ENCODE data around the gene VAT1.
"Not testable (repeated sequence)": the region's sequence is repeated elsewhere in the genome, so short reads cannot be mapped to it uniquely, and the experiment has no call there.

Gene VAT1

DNA sequence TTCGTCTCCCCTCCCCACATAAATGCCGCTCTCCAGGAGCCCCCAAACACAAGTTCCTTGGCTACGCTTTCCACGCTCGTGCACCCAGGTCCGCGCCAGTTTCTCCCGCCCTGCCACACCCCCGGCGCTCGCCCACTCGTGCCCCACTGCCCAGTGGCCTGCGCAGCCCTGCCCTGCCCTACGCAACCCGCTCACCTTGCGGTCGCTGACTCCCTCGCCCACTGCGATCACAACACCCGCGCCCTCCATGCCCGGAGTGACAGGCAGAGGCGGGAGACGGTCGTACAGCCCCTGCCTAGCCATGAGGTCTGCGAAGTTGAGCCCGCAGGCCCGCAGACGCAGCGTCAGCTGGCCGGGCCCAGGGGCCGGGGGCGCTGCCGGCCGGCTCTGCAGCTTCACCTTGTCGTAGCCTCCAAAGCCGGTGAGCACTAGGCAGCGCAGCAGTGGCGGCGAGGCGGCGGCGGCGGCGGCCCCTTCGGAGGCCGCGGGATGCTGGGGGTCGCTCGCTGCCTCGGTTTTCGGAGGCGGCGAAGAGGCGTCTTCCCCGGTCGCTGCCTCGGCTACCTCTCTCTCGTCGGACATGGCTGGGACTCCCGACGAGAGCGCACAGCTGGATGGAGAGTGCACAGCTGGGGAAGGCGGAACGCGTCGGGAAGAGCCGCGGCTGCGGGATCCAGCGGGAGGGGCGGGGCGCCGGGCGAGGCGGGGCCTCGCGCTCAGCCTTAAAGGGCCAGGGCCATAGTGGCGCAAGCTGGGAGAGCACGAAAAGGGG is at the start of gene VAT1:
VAT1 (minus strand) TSS at position 645 of the 772 bp plus-strand sequence; CDS start at position 582, 63 bp downstream.
- Mint-ChIP-seq H3K36me3 (ENCODE audit: low read depth) (peaks cover 51% of the 10 kb centered on the region), H3K4me1 (ENCODE audit: low read depth) (peaks cover 48% of the 10 kb centered on the region), H3K9me3 (no peaks in the 10 kb centered on the region), H3K4me3 (peak within 1 kb of the TSS; percentile 98), H3K27ac (peak within 1 kb of the TSS; percentile 91), H3K27me3 (peaks cover 13% of the 10 kb centered on the region)
- intact Hi-C loops (cut with micrococcal nuclease), result loop anchor here (5.0 kb wide), 1 partner anchor 105 kb away; the partner anchor contains the start of gene BRCA1

DNA sequence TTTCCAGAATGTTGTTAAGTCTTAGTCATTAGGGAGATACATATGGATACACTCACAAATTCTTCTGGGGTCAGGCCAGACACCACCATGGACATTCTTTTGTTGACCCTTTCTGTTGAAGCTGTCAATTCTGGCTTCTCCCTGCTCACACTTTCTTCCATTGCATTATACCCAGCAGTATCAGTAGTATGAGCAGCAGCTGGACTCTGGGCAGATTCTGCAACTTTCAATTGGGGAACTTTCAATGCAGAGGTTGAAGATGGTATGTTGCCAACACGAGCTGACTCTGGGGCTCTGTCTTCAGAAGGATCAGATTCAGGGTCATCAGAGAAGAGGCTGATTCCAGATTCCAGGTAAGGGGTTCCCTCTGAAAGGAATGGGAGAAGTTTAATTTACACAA is 48.7 kb upstream of the VAT1 start:
- H3K27me3 Mint-ChIP-seq, result no peaks in the 10 kb centered on the region
- no peaks in the 10 kb centered on the region for H3K9me3 Mint-ChIP-seq
- H3K27ac Mint-ChIP-seq, result no peak overlapping the region
- H3K4me3 Mint-ChIP-seq, result no peak overlapping the region
- H3K36me3 Mint-ChIP-seq (ENCODE audit: low read depth), result no peaks in the 10 kb centered on the region
- intact Hi-C loops (cut with micrococcal nuclease), result no loop called here
- no peaks in the 10 kb centered on the region for H3K4me1 Mint-ChIP-seq (ENCODE audit: low read depth)

DNA sequence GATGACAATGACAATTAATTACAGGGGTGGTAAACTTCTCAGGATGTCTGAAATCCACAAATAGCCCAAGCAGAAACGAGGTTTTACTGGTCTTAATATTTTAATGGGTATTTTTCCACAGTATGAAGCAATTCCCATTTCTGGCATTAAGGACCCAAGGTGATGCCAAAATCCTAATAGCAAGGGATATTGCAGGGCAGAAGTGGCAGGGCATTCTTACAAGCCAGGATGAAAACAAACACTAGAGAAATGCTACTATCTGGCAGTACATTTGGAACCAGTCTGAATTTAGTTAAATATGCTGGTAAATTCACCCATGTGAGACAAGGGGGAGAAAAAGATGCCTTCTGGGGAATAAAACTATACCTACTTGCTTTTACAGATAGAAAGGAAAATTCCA is 48.1 kb upstream of the VAT1 start:
- intact Hi-C loops (cut with micrococcal nuclease), result no loop called here
- no peaks in the 10 kb centered on the region for H3K27me3 Mint-ChIP-seq
- no peak overlapping the region for H3K27ac Mint-ChIP-seq
- no peaks in the 10 kb centered on the region for H3K4me1 Mint-ChIP-seq (ENCODE audit: low read depth)
- H3K36me3 Mint-ChIP-seq (ENCODE audit: low read depth), result no peaks in the 10 kb centered on the region
- H3K4me3 Mint-ChIP-seq, result no peak overlapping the region
- no peaks in the 10 kb centered on the region for H3K9me3 Mint-ChIP-seq

DNA sequence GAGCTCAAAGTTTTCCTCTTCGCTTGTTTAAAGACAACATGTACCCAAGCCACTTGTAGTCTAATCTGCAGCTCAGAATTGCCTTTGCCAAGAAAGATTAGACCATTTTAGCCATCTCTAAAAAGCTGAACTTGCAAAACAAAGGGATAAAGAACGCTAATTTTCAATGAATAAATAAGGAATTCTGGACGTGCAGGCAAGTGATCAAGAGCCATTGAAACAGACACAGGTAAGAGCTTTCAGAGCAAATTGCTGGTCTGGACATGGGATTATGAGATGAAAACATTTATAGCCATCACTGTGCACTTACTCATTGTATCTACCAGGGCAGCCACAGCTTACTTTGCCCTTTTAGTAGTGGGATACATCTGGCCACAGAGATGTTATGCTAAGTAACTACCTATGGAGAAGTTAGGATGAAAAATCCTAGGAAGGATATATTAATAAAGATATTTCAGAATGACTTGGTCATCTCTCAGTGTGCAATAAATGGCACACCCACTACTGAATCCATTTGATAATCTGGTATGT is 47.2 kb upstream of the VAT1 start:
- Mint-ChIP-seq H3K4me3 (no peak overlapping the region), H3K36me3 (ENCODE audit: low read depth) (no peaks in the 10 kb centered on the region), H3K27me3 (no peaks in the 10 kb centered on the region), H3K9me3 (no peaks in the 10 kb centered on the region), H3K4me1 (ENCODE audit: low read depth) (no peaks in the 10 kb centered on the region), H3K27ac (no peak overlapping the region)
- intact Hi-C loops (cut with micrococcal nuclease), result no loop called here

DNA sequence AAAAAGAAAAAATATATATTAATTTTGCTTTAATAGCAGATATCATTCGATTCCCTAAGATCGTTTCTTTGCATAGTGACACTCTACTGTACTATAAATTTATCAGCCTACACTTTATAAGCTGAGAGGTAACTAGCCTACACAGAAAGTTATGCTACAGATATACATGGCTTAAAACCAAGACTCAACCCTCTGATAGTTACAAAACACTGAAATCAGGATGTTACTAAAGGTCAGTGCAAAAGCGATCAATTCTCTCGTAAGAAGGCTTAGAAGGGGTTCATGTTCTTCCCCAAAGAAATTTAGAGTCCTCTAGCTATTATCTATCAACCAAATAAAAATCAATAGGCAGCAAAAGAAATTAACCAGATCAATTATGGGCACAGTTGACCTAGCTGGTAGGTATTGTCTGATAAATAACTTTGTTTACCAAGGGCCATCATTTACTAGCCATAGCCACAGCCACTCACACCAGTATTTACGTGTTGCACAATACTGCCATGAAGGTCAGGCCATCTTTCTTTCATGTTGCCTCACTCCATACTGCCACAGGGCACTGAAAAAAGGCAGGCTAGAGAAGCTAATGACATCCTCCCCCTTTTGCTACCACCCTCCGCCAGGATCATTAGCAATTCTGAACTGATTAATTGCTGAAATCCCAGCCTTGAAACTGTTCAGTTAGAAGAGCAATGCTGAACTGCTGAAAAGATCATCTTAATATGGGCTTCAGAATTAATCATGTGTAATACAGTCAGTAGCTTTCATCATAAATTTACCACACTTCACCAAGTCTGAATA is 46.6 kb upstream of the VAT1 start:
- Mint-ChIP-seq H3K9me3 (no peaks in the 10 kb centered on the region), H3K27ac (no peak overlapping the region), H3K4me1 (ENCODE audit: low read depth) (no peaks in the 10 kb centered on the region), H3K27me3 (no peaks in the 10 kb centered on the region), H3K36me3 (ENCODE audit: low read depth) (no peaks in the 10 kb centered on the region), H3K4me3 (no peak overlapping the region)
- intact Hi-C loops (cut with micrococcal nuclease), result no loop called here

DNA sequence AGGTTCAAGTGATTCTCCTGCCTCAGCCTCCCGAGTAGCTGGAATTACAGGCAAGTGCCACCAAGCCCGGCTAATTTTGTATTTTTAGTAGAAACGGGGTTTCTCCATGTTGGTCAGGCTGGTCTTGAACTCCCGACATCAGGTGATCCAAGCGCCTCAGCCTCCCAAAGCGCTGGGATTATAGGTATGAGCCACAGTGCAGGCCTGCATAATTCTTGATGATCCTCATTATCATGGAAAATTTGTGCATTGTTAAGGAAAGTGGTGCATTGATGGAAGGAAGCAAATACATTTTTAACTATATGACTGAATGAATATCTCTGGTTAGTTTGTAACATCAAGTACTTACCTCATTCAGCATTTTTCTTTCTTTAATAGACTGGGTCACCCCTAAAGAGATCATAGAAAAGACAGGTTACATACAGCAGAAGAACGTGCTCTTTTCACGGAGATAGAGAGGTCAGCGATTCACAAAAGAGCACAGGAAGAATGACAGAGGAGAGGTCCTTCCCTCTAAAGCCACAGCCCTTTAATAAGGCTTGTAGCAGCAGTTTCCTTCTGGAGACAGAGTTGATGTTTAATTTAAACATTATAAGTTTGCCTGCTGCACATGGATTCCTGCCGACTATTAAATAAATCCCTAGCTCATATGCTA is 40.9 kb upstream of the VAT1 start:
- H3K27ac Mint-ChIP-seq, result no peak overlapping the region
- H3K4me1 Mint-ChIP-seq (ENCODE audit: low read depth), result no peaks in the 10 kb centered on the region
- H3K27me3 Mint-ChIP-seq, result no peaks in the 10 kb centered on the region
- intact Hi-C loops (cut with micrococcal nuclease), result no loop called here
- H3K36me3 Mint-ChIP-seq (ENCODE audit: low read depth), result peaks cover 10% of the 10 kb centered on the region
- no peak overlapping the region for H3K4me3 Mint-ChIP-seq
- H3K9me3 Mint-ChIP-seq, result no peaks in the 10 kb centered on the region

DNA sequence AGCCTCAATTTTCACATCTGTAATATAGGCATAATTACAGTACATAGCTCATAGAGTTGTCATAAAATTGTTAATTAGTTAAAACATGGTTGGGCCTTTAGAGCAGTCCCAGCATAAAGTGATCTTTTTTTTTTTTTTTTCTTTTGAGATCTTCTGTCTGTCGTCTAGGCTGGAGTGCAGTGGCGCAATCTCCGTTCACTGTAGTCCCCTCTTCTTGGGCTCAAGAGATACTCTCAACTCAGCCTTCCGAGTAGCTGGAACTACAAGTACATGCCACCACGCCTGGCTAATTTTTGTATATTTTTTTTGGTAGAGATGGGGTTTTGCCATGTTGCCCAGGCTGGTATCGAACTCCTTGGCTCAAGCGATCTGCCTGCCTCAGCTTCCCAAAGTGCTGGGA is 33.9 kb upstream of the VAT1 start:
- Mint-ChIP-seq H3K27ac (no peak overlapping the region), H3K27me3 (no peaks in the 10 kb centered on the region), H3K36me3 (ENCODE audit: low read depth) (peaks cover 35% of the 10 kb centered on the region), H3K9me3 (no peaks in the 10 kb centered on the region), H3K4me3 (no peak overlapping the region), H3K4me1 (ENCODE audit: low read depth) (no peaks in the 10 kb centered on the region)
- intact Hi-C loops (cut with micrococcal nuclease), result no loop called here

DNA sequence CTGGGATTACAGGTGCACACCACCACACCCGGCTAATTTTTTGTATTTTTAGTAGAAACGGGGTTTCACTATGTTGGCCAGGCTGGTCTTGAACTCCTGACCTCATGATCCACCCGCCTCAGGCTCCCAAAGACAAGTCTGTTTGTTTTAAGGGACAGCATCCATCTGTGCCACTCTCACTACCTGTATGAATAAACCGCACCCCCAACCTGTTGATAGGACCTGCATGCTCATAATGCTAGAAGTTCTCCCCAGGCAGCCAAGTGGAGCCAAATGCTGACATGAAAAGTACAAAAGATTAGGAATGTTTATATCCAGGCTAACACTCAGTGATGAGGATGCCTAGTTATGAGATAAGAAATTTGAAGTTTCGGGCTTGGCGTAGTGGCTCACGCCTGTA is 30.8 kb upstream of the VAT1 start:
- intact Hi-C loops (cut with micrococcal nuclease); H3K27me3 Mint-ChIP-seq; H3K9me3 Mint-ChIP-seq; H3K4me1 Mint-ChIP-seq (ENCODE audit: low read depth); H3K27ac Mint-ChIP-seq; H3K4me3 Mint-ChIP-seq: not testable (repeated sequence)
- H3K36me3 Mint-ChIP-seq (ENCODE audit: low read depth), result peaks cover 48% of the 10 kb centered on the region

DNA sequence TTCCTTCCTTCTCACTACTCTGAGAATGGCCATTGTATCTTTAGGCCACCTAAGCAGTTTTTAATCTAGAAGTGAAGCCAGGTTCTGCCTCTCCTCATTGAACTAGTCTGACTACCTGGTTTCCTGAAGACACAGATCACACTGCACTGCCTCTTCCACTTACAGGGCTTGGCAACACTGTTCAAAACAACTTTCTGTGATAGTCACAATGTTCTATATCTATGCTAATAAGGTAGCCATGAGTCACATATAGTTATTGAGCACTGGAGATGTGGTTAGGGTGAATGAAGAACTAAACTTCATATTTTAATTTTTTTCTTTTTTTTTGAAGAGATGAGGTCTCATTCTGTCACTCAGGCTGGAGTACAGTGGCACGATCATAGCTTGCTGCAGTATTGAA is 29.8 kb upstream of the VAT1 start:
- Mint-ChIP-seq H3K4me1 (ENCODE audit: low read depth) (no peaks in the 10 kb centered on the region), H3K36me3 (ENCODE audit: low read depth) (peaks cover 47% of the 10 kb centered on the region), H3K27me3 (no peaks in the 10 kb centered on the region), H3K9me3 (no peaks in the 10 kb centered on the region), H3K27ac (no peak overlapping the region), H3K4me3 (no peak overlapping the region)
- intact Hi-C loops (cut with micrococcal nuclease), result no loop called here

DNA sequence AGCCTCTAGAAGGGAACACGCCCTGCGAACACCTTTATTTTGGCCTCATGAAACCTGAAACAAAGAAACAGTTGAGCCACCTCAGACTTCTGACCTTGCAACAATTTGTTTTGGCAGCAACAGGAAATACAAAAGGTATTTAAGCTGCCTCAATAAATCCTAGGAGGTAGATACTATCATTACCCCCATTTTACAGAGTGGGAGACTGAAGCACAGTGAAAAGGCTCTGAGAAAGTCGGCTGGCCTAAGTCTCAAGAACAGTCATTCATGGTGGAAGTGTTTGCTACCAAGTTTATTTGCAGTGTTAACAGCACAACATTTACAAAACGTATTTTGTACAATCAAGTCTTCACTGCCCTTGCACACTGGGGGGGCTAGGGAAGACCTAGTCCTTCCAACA is 21.8 kb upstream of the VAT1 start:
- intact Hi-C loops (cut with micrococcal nuclease), result no loop called here
- Mint-ChIP-seq H3K27ac (no peak overlapping the region), H3K27me3 (no peaks in the 10 kb centered on the region), H3K9me3 (no peaks in the 10 kb centered on the region), H3K4me3 (no peak overlapping the region), H3K36me3 (ENCODE audit: low read depth) (peaks cover 9% of the 10 kb centered on the region), H3K4me1 (ENCODE audit: low read depth) (no peaks in the 10 kb centered on the region)

DNA sequence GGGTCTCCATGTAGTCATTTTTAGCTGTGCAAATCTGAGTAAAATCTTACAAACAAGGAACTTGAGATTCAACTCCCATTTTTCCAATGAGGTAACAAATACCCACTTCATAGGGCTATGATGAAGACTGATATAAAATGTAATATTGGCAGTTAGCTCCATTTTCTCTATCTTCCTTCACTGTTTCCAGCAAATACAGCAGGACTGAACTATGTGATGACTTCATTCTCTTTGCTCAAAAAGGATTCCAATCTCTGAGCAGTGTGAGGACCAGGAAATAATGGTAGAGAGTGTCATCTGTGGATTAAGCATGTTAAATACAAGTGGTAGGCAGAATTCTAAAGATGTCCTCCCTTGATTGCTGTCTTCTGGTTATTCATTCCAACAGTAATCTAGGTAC is 21.1 kb upstream of the VAT1 start:
- intact Hi-C loops (cut with micrococcal nuclease), result no loop called here
- no peak overlapping the region for H3K4me3 Mint-ChIP-seq
- peaks cover 4% of the 10 kb centered on the region for H3K36me3 Mint-ChIP-seq (ENCODE audit: low read depth)
- no peaks in the 10 kb centered on the region for H3K4me1 Mint-ChIP-seq (ENCODE audit: low read depth)
- no peaks in the 10 kb centered on the region for H3K9me3 Mint-ChIP-seq
- no peaks in the 10 kb centered on the region for H3K27me3 Mint-ChIP-seq
- H3K27ac Mint-ChIP-seq, result no peak overlapping the region

DNA sequence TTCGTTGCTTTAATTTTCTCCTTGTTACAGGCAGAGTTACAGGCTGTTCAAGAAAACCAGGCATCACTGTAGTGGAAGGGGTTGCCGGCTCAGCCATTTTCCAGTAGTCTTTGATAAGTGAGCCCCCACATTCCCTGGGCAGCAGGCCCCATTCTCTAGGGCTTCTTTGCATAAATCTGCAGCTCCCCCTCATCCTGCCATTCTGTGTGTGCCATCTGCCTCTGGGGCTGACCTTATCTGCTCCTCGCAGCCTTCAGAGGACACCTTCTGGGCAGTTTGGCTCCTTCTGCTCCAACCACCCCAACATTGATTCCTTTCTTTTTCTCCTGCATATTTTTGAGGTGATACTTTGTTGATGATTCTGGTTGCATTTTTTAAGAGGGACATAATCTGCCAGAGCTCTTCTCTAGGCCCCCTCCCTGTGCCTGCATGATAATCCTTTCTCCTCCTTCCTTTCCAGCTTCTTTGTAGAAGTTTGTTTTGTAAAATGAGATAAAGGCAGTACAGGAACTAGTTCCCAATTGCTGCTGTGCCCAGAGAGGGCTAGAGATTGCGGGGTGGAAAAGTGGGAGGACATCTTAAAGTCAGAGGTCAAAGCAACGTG is 19.9 kb upstream of the VAT1 start:
- Mint-ChIP-seq H3K36me3 (ENCODE audit: low read depth) (no peaks in the 10 kb centered on the region), H3K4me3 (no peak overlapping the region), H3K27me3 (no peaks in the 10 kb centered on the region), H3K27ac (no peak overlapping the region), H3K9me3 (no peaks in the 10 kb centered on the region), H3K4me1 (ENCODE audit: low read depth) (no peaks in the 10 kb centered on the region)
- intact Hi-C loops (cut with micrococcal nuclease), result no loop called here

DNA sequence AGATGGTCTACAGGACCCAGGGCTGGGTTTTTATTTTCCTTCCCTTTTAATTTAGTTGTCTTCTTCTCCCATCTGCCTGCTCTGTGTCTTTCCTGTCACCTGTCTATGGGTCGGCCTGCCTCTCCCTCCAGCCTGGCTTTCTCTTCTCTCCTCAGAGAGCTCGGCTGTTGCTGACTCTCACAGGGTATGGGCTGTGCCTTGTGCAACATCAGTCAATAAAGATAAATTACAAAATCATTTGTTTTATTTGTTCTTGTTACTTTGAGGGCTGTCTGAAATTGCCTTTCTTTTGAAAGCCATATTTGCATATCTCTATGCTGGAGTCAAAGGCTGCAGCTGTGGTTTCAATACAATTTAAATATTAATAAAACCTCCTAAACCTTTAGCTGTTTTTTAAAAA is 18.5 kb upstream of the VAT1 start:
- Mint-ChIP-seq H3K9me3 (no peaks in the 10 kb centered on the region), H3K27me3 (no peaks in the 10 kb centered on the region), H3K36me3 (ENCODE audit: low read depth) (no peaks in the 10 kb centered on the region), H3K4me1 (ENCODE audit: low read depth) (no peaks in the 10 kb centered on the region), H3K4me3 (no peak overlapping the region), H3K27ac (no peak overlapping the region)
- intact Hi-C loops (cut with micrococcal nuclease), result no loop called here

DNA sequence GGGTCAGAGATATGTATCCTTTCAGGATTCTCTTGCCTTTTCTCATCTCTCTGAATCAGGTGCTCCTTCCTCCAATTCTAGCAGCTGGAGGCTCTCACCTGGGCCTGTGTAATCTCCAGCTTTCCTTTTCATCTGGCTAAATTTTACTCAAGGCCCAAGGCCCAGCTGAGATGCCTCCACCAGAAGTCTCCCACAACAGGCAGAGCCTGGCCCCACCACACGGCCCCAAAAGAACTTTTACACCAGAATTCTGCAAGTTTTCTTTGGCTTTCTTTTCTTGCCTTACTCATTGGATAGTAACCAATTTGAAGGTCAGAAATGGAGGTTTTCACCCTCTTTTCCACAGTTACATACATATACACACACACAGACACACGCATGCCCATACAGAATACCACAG is 17.5 kb upstream of the VAT1 start:
- intact Hi-C loops (cut with micrococcal nuclease), result no loop called here
- Mint-ChIP-seq H3K36me3 (ENCODE audit: low read depth) (no peaks in the 10 kb centered on the region), H3K4me3 (no peak overlapping the region), H3K27ac (no peak overlapping the region), H3K4me1 (ENCODE audit: low read depth) (no peaks in the 10 kb centered on the region), H3K9me3 (no peaks in the 10 kb centered on the region), H3K27me3 (no peaks in the 10 kb centered on the region)
